NCI-H2227 (cell line): Measurements from ENCODE around the gene LRP1B.

ENCODE experiments used
- DNase-seq: peaks from one replicate; lab custom pipeline; 2025; ENCODE audit not compliant: unreplicated experiment; lab: John Stamatoyannopoulos, UW

Gene LRP1B

GRCh38 chr2:140242889-140243288 is 1887.9 kb downstream of the LRP1B start:
- DNase-seq: no peak

- DNase-seq: no peak
These were observed 1896.7 kb downstream of the LRP1B start for GRCh38 chr2:140234116-140234515.

DNA sequence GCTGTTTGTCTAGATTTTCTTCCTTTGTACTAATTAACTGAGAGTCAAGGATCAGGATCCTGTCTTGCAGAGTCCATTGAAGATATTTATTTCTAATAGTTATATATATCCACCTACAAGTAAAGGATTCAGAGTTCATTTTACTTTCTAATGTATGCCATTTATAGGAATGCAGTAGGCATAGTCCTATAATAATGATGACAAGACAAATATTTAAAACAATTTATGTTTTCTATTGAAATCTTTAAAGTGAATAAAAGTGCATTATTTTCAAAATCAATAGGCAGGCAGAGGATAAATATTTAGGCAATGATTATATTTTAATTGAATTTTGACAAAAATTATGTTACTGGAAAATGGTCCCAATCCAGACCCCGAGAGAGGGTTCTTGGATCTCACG is 1919.9 kb downstream of the LRP1B start:
- no peak for DNase-seq

- no peak for DNase-seq
These were observed 1925.7 kb downstream of the LRP1B start for GRCh38 chr2:140205093-140205492.

- DNase-seq: no peak
These were observed 1927.5 kb downstream of the LRP1B start for GRCh38 chr2:140203347-140203746.

- DNase-seq: no peak
These were observed 1929.2 kb downstream of the LRP1B start for GRCh38 chr2:140201572-140201971.

- no peak for DNase-seq
These were observed 1930.1 kb downstream of the LRP1B start for GRCh38 chr2:140200764-140201163.

GRCh38 chr2:140200307-140200706 is 1930.5 kb downstream of the LRP1B start:
- DNase-seq: no peak

GRCh38 chr2:140199312-140199711 is 1931.5 kb downstream of the LRP1B start:
- no peak for DNase-seq

DNA sequence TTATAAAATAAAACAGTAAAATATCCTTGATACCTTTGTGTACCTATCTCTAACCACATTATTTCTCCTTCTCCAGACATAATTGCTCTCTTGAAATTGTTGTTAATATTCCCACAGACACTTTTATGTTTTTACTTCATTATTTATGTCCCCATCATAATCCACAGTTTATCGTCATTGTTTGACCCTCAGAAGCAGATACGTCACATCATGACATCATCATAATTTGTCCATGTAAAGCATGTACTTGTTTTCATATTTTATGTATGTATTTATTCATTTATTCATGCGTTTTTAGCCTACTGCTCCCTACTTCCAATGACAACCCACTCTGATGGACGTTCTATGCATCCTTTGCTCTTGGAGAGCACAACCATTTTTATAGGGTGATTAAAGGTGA is 1943.7 kb downstream of the LRP1B start:
- no peak for DNase-seq

DNA sequence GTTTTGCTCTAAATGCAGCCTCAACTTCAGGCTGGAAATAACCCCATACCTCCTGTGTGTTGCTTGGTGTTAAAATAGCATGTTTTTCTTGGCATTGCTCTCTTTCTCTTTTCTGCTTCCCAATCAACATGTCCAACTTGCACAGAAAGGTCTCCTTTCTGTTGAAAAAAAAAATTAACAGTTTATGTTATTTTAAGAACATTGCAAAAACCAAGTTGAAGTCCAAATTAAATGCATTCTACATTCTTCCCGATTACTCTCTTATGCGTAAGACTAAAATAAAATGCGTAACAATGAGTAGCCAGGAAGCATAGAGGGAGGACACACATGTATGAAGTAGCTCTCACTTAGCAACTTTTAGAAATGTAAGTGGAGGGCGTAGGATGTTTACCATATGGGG is 1944.5 kb downstream of the LRP1B start:
- DNase-seq: no peak

DNA sequence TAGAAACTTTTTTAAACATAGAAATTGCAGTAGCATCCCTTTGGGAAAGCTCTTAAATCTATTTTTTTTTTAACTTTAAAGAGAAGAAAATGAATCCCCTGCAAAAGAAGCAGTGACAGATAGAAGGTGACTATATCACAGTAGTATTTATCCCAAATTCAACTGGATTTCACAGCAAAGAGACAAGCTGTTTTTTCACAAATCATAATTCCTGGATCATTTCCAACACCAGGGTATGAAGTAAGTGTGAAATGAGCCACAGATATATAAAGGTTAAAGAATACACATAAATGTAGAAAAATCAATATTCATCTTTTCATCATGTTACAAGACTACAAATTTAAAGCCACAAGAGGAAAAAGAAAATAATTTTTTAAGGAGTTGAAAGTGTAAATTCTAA is 1945.7 kb downstream of the LRP1B start:
- no peak for DNase-seq

GRCh38 chr2:140183056-140183765 is 1947.6 kb downstream of the LRP1B start:
- DNase-seq: no peak
